H9 (cell line): ENCODE data around the gene ADAMTSL5. TPM values are rescaled to one million over a fixed set of nuclear protein-coding genes. Genes with fewer than 3 reads are reported as not detected.

Source experiments
- DNase-seq: peaks from one replicate; pipeline ENCODE4 v3.0.0-alpha.2; 2017
- H2AFZ ChIP-seq: one replicate; pipeline ENCODE4 v1.6.1; 2013; ENCODE audit warnings: mild to moderate bottlenecking, low read length, control low read depth, moderate library complexity
- H2AK5ac ChIP-seq: 2 replicates; pipeline ENCODE4 v1.6.1; 2013; ENCODE audit warnings: low read length, control low read depth, mixed read lengths; ENCODE audit not compliant: insufficient read length
- H2BK120ac ChIP-seq: one replicate; pipeline ENCODE4 v1.6.1; 2013; ENCODE audit warnings: low read depth, mild to moderate bottlenecking, low read length, control low read depth, inconsistent platforms; ENCODE audit not compliant: poor library complexity, severe bottlenecking
- H2BK12ac ChIP-seq: 2 replicates; pipeline ENCODE4 v1.6.1; 2013; ENCODE audit warnings: low read length, control low read depth, mixed read lengths, low read depth; ENCODE audit not compliant: insufficient read length
- H2BK15ac ChIP-seq: 2 replicates; pipeline ENCODE4 v1.6.1; 2013; ENCODE audit warnings: low read depth, low read length, control low read depth
- H2BK20ac ChIP-seq: one replicate; pipeline ENCODE4 v1.6.1; 2013; ENCODE audit warnings: low read depth, mild to moderate bottlenecking, low read length, control low read depth, inconsistent platforms; ENCODE audit not compliant: poor library complexity, severe bottlenecking
- H2BK5ac ChIP-seq: 2 replicates; pipeline ENCODE4 v1.6.1; 2013; ENCODE audit warnings: low read length, control low read depth, mixed read lengths; ENCODE audit not compliant: insufficient read length
- H3K14ac ChIP-seq: 2 replicates; pipeline ENCODE4 v1.6.1; 2013; ENCODE audit warnings: low read length, control low read depth; ENCODE audit not compliant: insufficient read depth
- H3K18ac ChIP-seq: 2 replicates; pipeline ENCODE4 v1.6.1; 2013; ENCODE audit warnings: low read depth, mild to moderate bottlenecking, mixed read lengths, low read length, control low read depth; ENCODE audit not compliant: insufficient read length
- H3K23ac ChIP-seq: 2 replicates; pipeline ENCODE4 v1.6.1; 2013; ENCODE audit warnings: low read length, control low read depth, mixed read lengths, low read depth; ENCODE audit not compliant: insufficient read length
- H3K23me2 ChIP-seq: 2 replicates; pipeline ENCODE4 v1.6.1; 2013; ENCODE audit warnings: low read depth, mild to moderate bottlenecking, mixed read lengths, low read length, control low read depth; ENCODE audit not compliant: insufficient read length, poor library complexity, severe bottlenecking
- H3K27ac ChIP-seq: 2 replicates; pipeline ENCODE4 v1.5.1; 2013; ENCODE audit warnings: low read length, control low read depth, mixed read lengths, low read depth; ENCODE audit not compliant: insufficient read length
- H3K27me3 ChIP-seq: 2 replicates; pipeline ENCODE4 v1.6.1; 2013; ENCODE audit warnings: low read length, control low read depth, inconsistent platforms; ENCODE audit not compliant: insufficient read depth
- H3K4ac ChIP-seq: 2 replicates; pipeline ENCODE4 v1.6.1; 2013; ENCODE audit warnings: low read depth, mild to moderate bottlenecking, control low read depth, inconsistent platforms, low read length, moderate library complexity
- H3K4me1 ChIP-seq: 2 replicates; pipeline ENCODE4 v1.6.1; 2013; ENCODE audit warnings: low read length, control low read depth, inconsistent platforms; ENCODE audit not compliant: insufficient read depth
- H3K4me2 ChIP-seq: 2 replicates; pipeline ENCODE4 v1.6.1; 2013; ENCODE audit warnings: low read length, control low read depth, mixed read lengths; ENCODE audit not compliant: insufficient read length, insufficient read depth
- H3K56ac ChIP-seq: 2 replicates; pipeline ENCODE4 v1.6.1; 2013; ENCODE audit warnings: low read depth, mild to moderate bottlenecking, mixed read lengths, low read length, control low read depth; ENCODE audit not compliant: insufficient read length
- H3K79me1 ChIP-seq: 2 replicates; pipeline ENCODE4 v1.6.1; 2013; ENCODE audit warnings: low read depth, mild to moderate bottlenecking, moderate library complexity, low read length, control low read depth, inconsistent platforms; ENCODE audit not compliant: insufficient read depth, poor library complexity, severe bottlenecking
- H3K79me2 ChIP-seq: 2 replicates; pipeline ENCODE4 v1.6.1; 2013; ENCODE audit warnings: low read length, control low read depth, inconsistent platforms; ENCODE audit not compliant: insufficient read depth
- H3K9ac ChIP-seq: 2 replicates; pipeline ENCODE4 v1.6.1; 2013; ENCODE audit warnings: low read length, control low read depth, mixed read lengths; ENCODE audit not compliant: insufficient read length; ENCODE audit errors: extremely low read depth
- H3K9me3 ChIP-seq: one replicate; pipeline ENCODE4 v1.6.1; 2013; ENCODE audit warnings: low read depth, low read length, inconsistent platforms; ENCODE audit not compliant: control insufficient read depth
- H3T11ph ChIP-seq: one replicate; pipeline ENCODE4 v1.6.1; 2013; ENCODE audit warnings: mild to moderate bottlenecking, low read length, control low read depth, inconsistent platforms
- H4K20me1 ChIP-seq: one replicate; pipeline ENCODE4 v1.6.1; 2013; ENCODE audit not compliant: control insufficient read depth, insufficient read length, insufficient read depth
- H4K5ac ChIP-seq: 2 replicates; pipeline ENCODE4 v1.6.1; 2013; ENCODE audit warnings: low read depth, mild to moderate bottlenecking, mixed read lengths, low read length, control low read depth; ENCODE audit not compliant: insufficient read length
- H4K8ac ChIP-seq: replicated peaks from 2 replicates; pipeline ENCODE4 v1.6.1; 2013; ENCODE audit warnings: low read length, control low read depth, mixed read lengths, low read depth; ENCODE audit not compliant: insufficient read length
- H4K91ac ChIP-seq: 2 replicates; pipeline ENCODE4 v1.6.1; 2013; ENCODE audit warnings: low read depth, mild to moderate bottlenecking, moderate library complexity, mixed read lengths, low read length, control low read depth; ENCODE audit not compliant: insufficient read length
- H3K27ac Mint-ChIP-seq, 3 experiments: 2 replicates in 2 of 3; 3 replicates in 1 of 3; pipeline ENCODE4 v1.8.0; 2020 to 2021; ENCODE audit warnings: mixed read lengths in 3 of 3, mild to moderate bottlenecking in 1 of 3, moderate library complexity in 1 of 3
- H3K27me3 Mint-ChIP-seq: 2 replicates; pipeline ENCODE4 v1.8.0; 2021; ENCODE audit warnings: low read depth, mild to moderate bottlenecking, moderate library complexity, mixed read lengths
- H3K36me3 Mint-ChIP-seq, 3 experiments: 2 replicates in 2 of 3; 3 replicates in 1 of 3; pipeline ENCODE4 v1.8.0; 2020 to 2021; ENCODE audit warnings: low read depth in 3 of 3, mixed read lengths in 3 of 3; ENCODE audit not compliant: insufficient read depth in 1 of 3
- H3K4me1 Mint-ChIP-seq, 2 experiments: 2 replicates each; pipeline ENCODE4 v1.8.0; 2020; ENCODE audit warnings: mixed read lengths in 2 of 2
- H3K4me3 Mint-ChIP-seq, 2 experiments: 2 replicates in 1 of 2; 3 replicates in 1 of 2; pipeline ENCODE4 v1.8.0; 2020 to 2021; ENCODE audit warnings: mild to moderate bottlenecking in 2 of 2, mixed read lengths in 2 of 2, moderate library complexity in 1 of 2
- H3K9me3 Mint-ChIP-seq, 2 experiments: 2 replicates in 1 of 2; 3 replicates in 1 of 2; pipeline ENCODE4 v1.8.0; 2020; ENCODE audit warnings: mild to moderate bottlenecking in 2 of 2, mixed read lengths in 2 of 2, moderate library complexity in 1 of 2
- CTCF ChIP-seq: fragments of 200-600 bp; sonication (generic); conservative IDR thresholded peaks from 3 replicates; pipeline ENCODE4 v1.8.0; 2021; ENCODE audit warnings: antibody characterized with exemption, mild to moderate bottlenecking
- WGBS: extraction: QIAGEN DNeasy Blood & Tissue Kit; methylation state at CpG from one replicate; pipeline ENCODE4 v1.1.7; 2013; ENCODE audit warnings: missing lambda C conversion rate, low lambda C conversion rate, mixed read lengths; ENCODE audit not compliant: insufficient read length; ENCODE audit errors: extremely low coverage; 5-methylcytosine and 5-hydroxymethylcytosine counted together
- total RNA-seq: library from RNA; stranded (reverse); gene quantifications from 2 replicates; pipeline ENCODE4 v1.2.1, GENCODE V29; 2021

Gene ADAMTSL5
- total RNA-seq, 1 experiment from 2014 or later = 1.5 TPM

GRCh38 chr19:1522061-1522460 is 9.2 kb upstream of the ADAMTSL5 start:
- no CpG with 5 or more reads among the region's 10 CpGs for WGBS
- Histone ChIP-seq H3K14ac (no peak overlapping the region), H3K4me2 (no peak overlapping the region), H2AFZ (no peak overlapping the region), H3K18ac (no peak overlapping the region), H3K56ac (no peak overlapping the region), H3K9ac (no peak overlapping the region), H2BK120ac (no peak overlapping the region), H2AK5ac (no peak overlapping the region), H2BK15ac (no peak overlapping the region), H3T11ph (no peak overlapping the region), H3K9me3 (no peaks in the 10 kb centered on the region), H3K27ac (no peak overlapping the region), H3K79me1 (no peaks in the 10 kb centered on the region), H2BK5ac (no peak overlapping the region), H3K4ac (no peak overlapping the region), H3K23ac (no peak overlapping the region), H4K5ac (no peak overlapping the region), H4K91ac (no peak overlapping the region), H2BK20ac (no peak overlapping the region), H3K23me2 (peaks cover 2% of the 10 kb centered on the region), H4K8ac (no peak overlapping the region), H3K4me1 (no peaks in the 10 kb centered on the region), H3K27me3 (peaks cover 16% of the 10 kb centered on the region; the same call in 1 of the 2 replicates), H3K79me2 (no peaks in the 10 kb centered on the region), H2BK12ac (no peak overlapping the region), H4K20me1 (peaks cover 3% of the 10 kb centered on the region)
- H3K27me3 Mint-ChIP-seq = peaks cover 83% of the 10 kb centered on the region
- TF ChIP-seq CTCF = no peak
- peaks cover 6 to 7% of the 10 kb centered on the region in 2 experiments; a peak in 3 of 4 replicates for H3K4me1 Mint-ChIP-seq
- peaks cover 0 to 6% of the 10 kb centered on the region in 2 experiments; a peak in 3 of 5 replicates for H3K9me3 Mint-ChIP-seq
- DNase-seq = no peak
- H3K4me3 Mint-ChIP-seq = no peak overlapping the region
- H3K27ac Mint-ChIP-seq = no peak overlapping the region
- no peaks in the 10 kb centered on the region for H3K36me3 Mint-ChIP-seq
